H1 (cell line): ENCODE data around the gene NEMF. TPM values are rescaled to one million over a fixed set of nuclear protein-coding genes. Genes with fewer than 3 reads are reported as not detected.

Experiments
- CTCF ChIA-PET: fragments of 300-600 bp; sonication (Branson Sonifier 250); formaldehyde crosslinking; loops from one replicate; lab custom pipeline; 2021; ENCODE audit not compliant: partially characterized antibody; lab: Charles Lee
- POLR2A ChIA-PET: fragments of 300-600 bp; sonication (Branson Sonifier 250); formaldehyde crosslinking; loops from one replicate; lab custom pipeline; 2021; ENCODE audit warnings: inconsistent platforms; ENCODE audit not compliant: partially characterized antibody; lab: Charles Lee
- DNase-seq, 2 experiments: peaks; one replicate each; pipeline versions ENCODE4 v3.0.0 to v3.0.0-alpha.2; 2010 to 2022; ENCODE audit warnings: low spot score in 2 of 2, low read depth in 1 of 2, mixed read lengths in 1 of 2
- FAIRE-seq: peaks from 2 replicates; lab custom pipeline; 2011; peaks lifted over from hg19 to GRCh38; lab: Jason Lieb, UNC
- H2AFZ ChIP-seq: 2 replicates; pipeline ENCODE4 v1.8.1; 2012; ENCODE audit warnings: low read length, inconsistent platforms
- H2AK5ac ChIP-seq: 2 replicates; pipeline ENCODE4 v1.6.1; 2013; ENCODE audit warnings: low read depth, low read length
- H2BK120ac ChIP-seq: replicated peaks from 2 replicates; pipeline ENCODE3; 2013; ENCODE audit warnings: low read depth, low read length, inconsistent platforms
- H2BK12ac ChIP-seq: 2 replicates; pipeline ENCODE4 v1.6.1; 2013; ENCODE audit warnings: low read depth, low read length
- H2BK15ac ChIP-seq: 2 replicates; pipeline ENCODE4 v1.6.1; 2013; ENCODE audit warnings: low read length
- H2BK20ac ChIP-seq: 2 replicates; pipeline ENCODE4 v1.6.1; 2013; ENCODE audit warnings: low read length
- H2BK5ac ChIP-seq: 2 replicates; pipeline ENCODE4 v1.6.1; 2013; ENCODE audit warnings: low read depth, low read length
- H3K14ac ChIP-seq: 2 replicates; pipeline ENCODE4 v1.6.1; 2013; ENCODE audit warnings: inconsistent platforms; ENCODE audit not compliant: insufficient read length
- H3K18ac ChIP-seq: 2 replicates; pipeline ENCODE4 v1.6.1; 2013; ENCODE audit warnings: low read length; ENCODE audit errors: extremely low read depth
- H3K23ac ChIP-seq: 2 replicates; pipeline ENCODE4 v1.6.1; 2013; ENCODE audit warnings: inconsistent platforms; ENCODE audit not compliant: insufficient read length
- H3K23me2 ChIP-seq: 2 replicates; pipeline ENCODE4 v1.6.1; 2013; ENCODE audit warnings: low read depth, low read length
- H3K27ac ChIP-seq: 2 replicates; pipeline ENCODE4 v1.6.1; 2011; ENCODE audit warnings: low read depth, low read length, inconsistent platforms
- H3K27me3 ChIP-seq, 4 experiments: replicated peaks in 1 of 4; 1 replicate in 1 of 4; 2 replicates in 3 of 4; pipeline versions ENCODE4 v1.6.1 to v1.8.1; 2011 to 2013; ENCODE audit warnings: low read length in 3 of 4, mild to moderate bottlenecking in 3 of 4, inconsistent platforms in 2 of 4, mixed read lengths in 2 of 4, moderate library complexity in 1 of 4; ENCODE audit not compliant: control insufficient read depth in 3 of 4, insufficient read depth in 3 of 4; ENCODE audit errors: extremely low read depth in 1 of 4
- H3K36me3 ChIP-seq, 4 experiments: 2 replicates each; pipeline versions ENCODE4 v1.6.1 to v1.8.1; 2011 to 2013; ENCODE audit warnings: mild to moderate bottlenecking in 4 of 4, low read length in 3 of 4, moderate library complexity in 2 of 4, control low read depth in 1 of 4, inconsistent platforms in 1 of 4; ENCODE audit not compliant: insufficient read depth in 4 of 4, control insufficient read depth in 2 of 4
- H3K4ac ChIP-seq: replicated peaks from 2 replicates; pipeline ENCODE3; 2013; ENCODE audit warnings: low read length, low read depth, mixed read lengths, inconsistent platforms; ENCODE audit not compliant: insufficient read length
- H3K4me1 ChIP-seq, 4 experiments: replicated peaks in 1 of 4; 1 replicate in 1 of 4; 2 replicates in 3 of 4; pipeline versions ENCODE4 v1.6.1 to v1.8.1; 2011 to 2013; ENCODE audit warnings: low read length in 3 of 4, inconsistent platforms in 2 of 4, mixed read lengths in 1 of 4; ENCODE audit not compliant: insufficient read depth in 4 of 4, control insufficient read depth in 3 of 4
- H3K4me2 ChIP-seq, 2 experiments: 2 replicates each; pipeline versions ENCODE4 v1.6.1 to v1.8.1; 2011 to 2013; ENCODE audit warnings: low read depth in 2 of 2, low read length in 2 of 2, control low read depth in 1 of 2, inconsistent platforms in 1 of 2, mild to moderate bottlenecking in 1 of 2; ENCODE audit not compliant: insufficient read depth in 1 of 2
- H3K4me3 ChIP-seq, 4 experiments: fragments of 200-600, 300-600 bp in 1 of 4; sonication (generic), shearing (Covaris generic), sonication (Bioruptor Twin) in 1 of 4; 2 replicates each; pipeline versions ENCODE4 v1.5.1 to v1.8.1; 2011 to 2016; ENCODE audit warnings: low read length in 4 of 4, low read depth in 3 of 4, control low read depth in 2 of 4, inconsistent platforms in 2 of 4, mild to moderate bottlenecking in 2 of 4, mixed read lengths in 1 of 4, moderate library complexity in 1 of 4; ENCODE audit not compliant: insufficient read depth in 2 of 4; ENCODE audit errors: extremely low read depth in 1 of 4
- H3K56ac ChIP-seq: replicated peaks from 2 replicates; pipeline ENCODE3; 2013; ENCODE audit warnings: low read depth, mild to moderate bottlenecking, mixed read lengths, low read length, inconsistent platforms; ENCODE audit not compliant: insufficient read length
- H3K79me1 ChIP-seq: 2 replicates; pipeline ENCODE4 v1.6.1; 2013; ENCODE audit warnings: low read depth, low read length, control low read depth
- H3K79me2 ChIP-seq, 2 experiments: 2 replicates each; pipeline versions ENCODE4 v1.6.1 to v1.8.1; 2012 to 2013; ENCODE audit warnings: low read length in 2 of 2, mild to moderate bottlenecking in 2 of 2, inconsistent platforms in 1 of 2; ENCODE audit not compliant: insufficient read depth in 2 of 2, control insufficient read depth in 1 of 2
- H3K9ac ChIP-seq, 4 experiments: replicated peaks in 1 of 4; 1 replicate in 1 of 4; 2 replicates in 3 of 4; pipeline versions ENCODE4 v1.6.1 to v1.8.1; 2011 to 2013; ENCODE audit warnings: low read depth in 3 of 4, low read length in 3 of 4, control low read depth in 2 of 4, mild to moderate bottlenecking in 2 of 4, moderate library complexity in 2 of 4, inconsistent platforms in 1 of 4; ENCODE audit errors: extremely low read depth in 1 of 4
- H3K9me3 ChIP-seq, 2 experiments: 2 replicates each; pipeline versions ENCODE4 v1.6.1 to v1.8.1; 2012 to 2013; ENCODE audit warnings: mild to moderate bottlenecking in 2 of 2, moderate library complexity in 2 of 2, control low read depth in 1 of 2, inconsistent platforms in 1 of 2, low read depth in 1 of 2, low read length in 1 of 2, mixed read lengths in 1 of 2; ENCODE audit not compliant: insufficient read depth in 2 of 2
- H4K20me1 ChIP-seq, 2 experiments: replicated peaks in 1 of 2; 2 replicates each; pipeline versions ENCODE3 to v1.8.1; 2011 to 2013; ENCODE audit warnings: inconsistent platforms in 2 of 2, low read length in 2 of 2, mild to moderate bottlenecking in 1 of 2; ENCODE audit not compliant: insufficient read depth in 2 of 2, control insufficient read depth in 1 of 2
- H4K5ac ChIP-seq: 2 replicates; pipeline ENCODE4 v1.6.1; 2013; ENCODE audit warnings: low read length, low read depth, mixed read lengths, inconsistent platforms; ENCODE audit not compliant: insufficient read length
- H4K8ac ChIP-seq: 2 replicates; pipeline ENCODE4 v1.8.0; 2013; ENCODE audit warnings: mild to moderate bottlenecking, moderate library complexity, low read length, inconsistent platforms; ENCODE audit not compliant: insufficient read depth; ENCODE audit errors: extremely low read depth
- H4K91ac ChIP-seq: replicated peaks from 2 replicates; pipeline ENCODE3; 2013; ENCODE audit warnings: low read length, mixed read lengths, inconsistent platforms; ENCODE audit not compliant: insufficient read length
- ATF2 ChIP-seq: IDR thresholded peaks from 2 replicates; pipeline ENCODE4 v1.6.1; 2012; ENCODE audit warnings: low read length, inconsistent platforms
- BCL11A ChIP-seq, 2 experiments: IDR thresholded peaks; one replicate each; pipeline ENCODE4 v1.6.1; 2011; ENCODE audit warnings: low read depth in 2 of 2, low read length in 2 of 2, mild to moderate bottlenecking in 2 of 2
- BRCA1 ChIP-seq: IDR thresholded peaks from 2 replicates; pipeline ENCODE4 v1.6.1; 2012; ENCODE audit warnings: low read depth, low read length, improper control_type of control experiment
- CBX8 ChIP-seq: fragments of 300-800, 300-1000 bp; sonication (generic); IDR thresholded peaks from 2 replicates; pipeline ENCODE4 v1.7.1; 2016; ENCODE audit warnings: low read depth, low read length, borderline replicate concordance
- HDAC6 ChIP-seq: IDR thresholded peaks from one replicate; pipeline ENCODE4 v1.7.1; 2012; ENCODE audit warnings: low read depth, mild to moderate bottlenecking, inconsistent platforms, low read length, moderate library complexity
- WGBS, 2 experiments: shearing (Covaris generic) in 1 of 2; methylation state at CpG; one replicate each; pipeline versions ENCODE4 v1.1.6 to v1.1.7; 2013 to 2015; ENCODE audit warnings: low lambda C conversion rate in 2 of 2, mixed read lengths in 2 of 2, inconsistent platforms in 1 of 2, low coverage in 1 of 2, missing lambda C conversion rate in 1 of 2; ENCODE audit not compliant: insufficient replicate concordance in 2 of 2, insufficient coverage in 1 of 2, insufficient read length in 1 of 2; ENCODE audit errors: extremely low coverage in 1 of 2, missing lambda C conversion rate in 1 of 2; 5-methylcytosine and 5-hydroxymethylcytosine counted together
- long read RNA-seq, 2 experiments: library from RNA in 1 of 2; library from capped mRNA in 1 of 2; stranded (forward); transcript quantifications; one replicate each; pipeline ENCODE4 v2.0.0, GENCODE V29; 2021; ENCODE audit warnings: inconsistent platforms in 1 of 2
- polyA minus RNA-seq, 3 experiments: library from RNA; depleted of rRNA, polyadenylated mRNA; stranded (reverse); fragments of >200 nt; gene quantifications; 1 replicate in 2 of 3; 2 replicates in 1 of 3; pipeline ENCODE4 v1.2.3, GENCODE V29; 2011
- polyA plus RNA-seq, 7 experiments: library from polyadenylated mRNA; depleted of rRNA in 3 of 7; stranded (reverse) in 5 of 7; unstranded in 2 of 7; fragments of >200 nt in 5 of 7; fragments of 200-250 nt in 2 of 7; gene quantifications; 1 replicate in 5 of 7; 2 replicates in 1 of 7; 4 replicates in 1 of 7; pipeline versions ENCODE4 v1.2.1 to v1.2.3, GENCODE V29; 2011 to 2013; ENCODE audit warnings: missing spikeins in 2 of 7, mixed read lengths in 2 of 7
- total RNA-seq: library from RNA; stranded (reverse); fragmentation: NEBNext Ultra II Directional; extraction: Animal tissue kit (Norgen Biotek cat#: 25700); gene quantifications from 2 replicates; pipeline ENCODE4 v1.2.1, GENCODE V29; 2021

Gene NEMF
- total RNA-seq, result 44.5 and 45.5 TPM in 2 replicates
- 7.4 and 8.3 TPM in 2 replicates for polyA plus RNA-seq (2011; rRNA removed)
- polyA plus RNA-seq (2011; cell fraction: cytosol; rRNA removed), result 15.0 TPM
- polyA plus RNA-seq (2011; cell fraction: nucleus; rRNA removed), result 12.6 TPM
- polyA plus RNA-seq (2012, experiment 1 of 2), result 26.4 to 41.3 TPM (median 30.9 TPM) in 4 replicates
- polyA plus RNA-seq (2012, experiment 2 of 2), result 10.4 TPM
- polyA plus RNA-seq (2013, experiment 1 of 2), result 55.6 TPM
- 53.5 TPM for polyA plus RNA-seq (2013, experiment 2 of 2)
- 49.8 and 54.2 TPM in 2 replicates for polyA minus RNA-seq (2011; rRNA and poly(A)+ RNA removed)
- polyA minus RNA-seq (2011; cell fraction: cytosol; rRNA and poly(A)+ RNA removed), result 20.5 TPM
- 94.3 TPM for polyA minus RNA-seq (2011; cell fraction: nucleus; rRNA and poly(A)+ RNA removed)
- long read RNA-seq, experiment 1, partial matches to known transcripts, result 9 of 14 reads
- long read RNA-seq, experiment 1, other reads (novel, unspliced or antisense), result 3 of 14 reads
- long read RNA-seq, experiment 2, full-length matches to known transcripts, result 2 of 58 reads
- long read RNA-seq, experiment 2, partial matches to known transcripts, result 49 of 58 reads
- long read RNA-seq, experiment 2, other reads (novel, unspliced or antisense), result 7 of 58 reads

- H3K14ac ChIP-seq, result peak within 1 kb of the TSS; percentile 37
- H2BK20ac ChIP-seq, result peak within 1 kb of the TSS; percentile 80; the same call in 1 of the 2 replicates
- H3K36me3 ChIP-seq, result peaks cover 0 to 16% (median 7%) of the 10 kb centered on the region in 4 experiments; a peak in 4 of 8 replicates
- H3K27me3 ChIP-seq, result no peaks in the 10 kb centered on the region
- H3K79me1 ChIP-seq, result no peaks in the 10 kb centered on the region
- H3K23me2 ChIP-seq, result peaks cover 2% of the 10 kb centered on the region; the same call in 1 of the 2 replicates
- peak within 1 kb of the TSS; percentile 92 to 95 (median 93) for H3K9ac ChIP-seq
- peak within 1 kb of the TSS; percentile 82 for H2BK5ac ChIP-seq
- H3K23ac ChIP-seq, result no peak within 1 kb of the TSS
- no peak within 1 kb of the TSS; the same call in 1 of the 2 replicates for H2BK12ac ChIP-seq
- H3K4me2 ChIP-seq, result peak within 1 kb of the TSS; percentile 74 to 81
- H3K56ac ChIP-seq, result no peak within 1 kb of the TSS
- peaks cover 4 to 26% of the 10 kb centered on the region in 2 experiments; a peak in 2 of 4 replicates for H3K79me2 ChIP-seq
- ChIA-PET POLR2A (interaction anchor here (0.5 to 2.1 kb wide), 21 partner anchors 10 to 379 kb away, joined by 3 to 39 read pairs (median 4); partner anchors contain the start of genes ARF6, KLHDC2, LRR1 and RPL36AL), CTCF (interaction anchor here (0.7 to 5.9 kb wide), 25 partner anchors 9 to 541 kb away, joined by 3 to 79 read pairs (median 4); partner anchors contain the start of genes DNAAF2, KLHDC2 and POLE2)
- peak within 1 kb of the TSS; percentile 98 for H2AFZ ChIP-seq
- peak within 1 kb of the TSS; percentile 85 to 96 (median 95) for H3K4me3 ChIP-seq
- H4K5ac ChIP-seq, result peak within 1 kb of the TSS; percentile 91
- peak within 1 kb of the TSS; percentile 48; the same call in 1 of the 2 replicates for H2BK15ac ChIP-seq
- peak within 1 kb of the TSS; percentile 78 for H3K27ac ChIP-seq
- DNase-seq (peak in 1 of 2 experiments; percentile 91), FAIRE-seq (peak; percentile 7)
- peak within 1 kb of the TSS; percentile 94 for H4K8ac ChIP-seq
- H4K91ac ChIP-seq, result peak within 1 kb of the TSS; percentile 20
- H2BK120ac ChIP-seq, result no peak within 1 kb of the TSS
- WGBS, 2 experiments, result 3% methylated on average over 48 of the region's 49 CpGs; no CpG with 5 or more reads in 1 of the 2 experiments
- no peak within 1 kb of the TSS for H3K4ac ChIP-seq
- H3K4me1 ChIP-seq, result no peaks in the 10 kb centered on the region
- peak within 1 kb of the TSS; percentile 73 for H3K18ac ChIP-seq
- H3K9me3 ChIP-seq, result no peaks in the 10 kb centered on the region
- no peak within 1 kb of the TSS for H2AK5ac ChIP-seq
- H4K20me1 ChIP-seq, result no peaks in the 10 kb centered on the region
- TF ChIP-seq CBX8 (no peak), ATF2 (no peak), BCL11A (IDR thresholded peaks at IDR 0.05; ENCODE audit: low read depth in 2 of 2, low read length in 2 of 2) (no peak), BRCA1 (no peak), HDAC6 (no peak)
Observed at GRCh38 chr14:49852301-49853157, at the start of gene NEMF. TSS of gene NEMF (minus strand) at chr14:49852788. CDS start at chr14:49852753, 35 bp downstream.
